Colonic mucosa (tissue), 4 donors: ENCODE measurements around the gene PLA2G2D. TPM values are rescaled to one million over a fixed set of nuclear protein-coding genes. Genes with fewer than 3 reads are reported as not detected.

Experiments used
- DNase-seq: peaks from one replicate; pipeline ENCODE4 v3.0.0-alpha.2; 2020
- H3K27ac ChIP-seq: fragments of 200-600 bp; one replicate; pipeline ENCODE4 v1.8.0; 2021
- H3K27me3 ChIP-seq: fragments of 200-600 bp; one replicate; pipeline ENCODE4 v1.8.0; 2021
- H3K36me3 ChIP-seq: fragments of 200-600 bp; one replicate; pipeline ENCODE4 v1.8.0; 2021
- H3K4me1 ChIP-seq: fragments of 200-600 bp; one replicate; pipeline ENCODE4 v1.8.0; 2021; ENCODE audit warnings: mild to moderate bottlenecking
- H3K4me3 ChIP-seq: fragments of 200-600 bp; one replicate; pipeline ENCODE4 v1.8.0; 2021
- H3K9ac ChIP-seq, 2 donors: one replicate each; pipeline ENCODE4 v1.7.0; 2013; ENCODE audit warnings: control low read depth in 2 of 2, low read depth in 2 of 2, low read length in 2 of 2
- H3K9me3 ChIP-seq: fragments of 200-600 bp; one replicate; pipeline ENCODE4 v1.8.0; 2021
- intact Hi-C: fragments of 100-400 bp; cut with DNase I; formaldehyde crosslinking; loops from one replicate; pipeline ENCODE4 v1.14.1; 2022
- total RNA-seq, 2 donors: library from RNA; stranded (reverse); fragmentation: NEBNext Ultra II Directional in 1 of 2; extraction: Animal tissue kit (Norgen Biotek cat#: 25700) in 1 of 2; gene quantifications; one replicate each; pipeline ENCODE4 v1.2.1, GENCODE V29; 2021
- TF ChIP-seq, protein P1 (sequence below): fragments of 200-600 bp; IDR thresholded peaks from one replicate; pipeline ENCODE4 v1.8.0; 2022; ENCODE audit warnings: antibody characterized with exemption, mild to moderate bottlenecking
- donor health status: healthy.
- donor health status: DM: no; HTN: no; CAD: no.
- donor health status: DM: no; HTN: no; CAD: no.

Gene PLA2G2D
- total RNA-seq, 2 donors from 2014 or later = 0.21 to 0.25 TPM

GRCh38 chr1:20096840-20097447 lies 22.4 kb downstream of the PLA2G2D start:
- H3K27me3 ChIP-seq = no peaks in the 10 kb centered on the region

GRCh38 chr1:20095564-20096434 lies 23.5 kb downstream of the PLA2G2D start:
- TF ChIP-seq, protein P1, sequence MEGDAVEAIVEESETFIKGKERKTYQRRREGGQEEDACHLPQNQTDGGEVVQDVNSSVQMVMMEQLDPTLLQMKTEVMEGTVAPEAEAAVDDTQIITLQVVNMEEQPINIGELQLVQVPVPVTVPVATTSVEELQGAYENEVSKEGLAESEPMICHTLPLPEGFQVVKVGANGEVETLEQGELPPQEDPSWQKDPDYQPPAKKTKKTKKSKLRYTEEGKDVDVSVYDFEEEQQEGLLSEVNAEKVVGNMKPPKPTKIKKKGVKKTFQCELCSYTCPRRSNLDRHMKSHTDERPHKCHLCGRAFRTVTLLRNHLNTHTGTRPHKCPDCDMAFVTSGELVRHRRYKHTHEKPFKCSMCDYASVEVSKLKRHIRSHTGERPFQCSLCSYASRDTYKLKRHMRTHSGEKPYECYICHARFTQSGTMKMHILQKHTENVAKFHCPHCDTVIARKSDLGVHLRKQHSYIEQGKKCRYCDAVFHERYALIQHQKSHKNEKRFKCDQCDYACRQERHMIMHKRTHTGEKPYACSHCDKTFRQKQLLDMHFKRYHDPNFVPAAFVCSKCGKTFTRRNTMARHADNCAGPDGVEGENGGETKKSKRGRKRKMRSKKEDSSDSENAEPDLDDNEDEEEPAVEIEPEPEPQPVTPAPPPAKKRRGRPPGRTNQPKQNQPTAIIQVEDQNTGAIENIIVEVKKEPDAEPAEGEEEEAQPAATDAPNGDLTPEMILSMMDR = no peak
- intact Hi-C loops = no loop called here
- Histone ChIP-seq H3K27ac (no peak overlapping the region), H3K9ac (no peak overlapping the region), H3K36me3 (no peaks in the 10 kb centered on the region), H3K4me3 (no peak overlapping the region), H3K27me3 (no peaks in the 10 kb centered on the region), H3K9me3 (no peaks in the 10 kb centered on the region), H3K4me1 (no peaks in the 10 kb centered on the region)
- DNase-seq = no peak

More at GRCh38 chr1:20096840-20097447, 22.4 kb downstream of the PLA2G2D start:
- Histone ChIP-seq H3K4me1 (no peaks in the 10 kb centered on the region), H3K36me3 (no peaks in the 10 kb centered on the region), H3K4me3 (no peak overlapping the region), H3K9ac (no peak overlapping the region), H3K9me3 (no peaks in the 10 kb centered on the region), H3K27ac (no peak overlapping the region)
- intact Hi-C loops = no loop called here
- TF ChIP-seq, protein P1 = no peak
- no peak for DNase-seq

GRCh38 chr1:20093940-20094391 lies 25.4 kb downstream of the PLA2G2D start:
- no peaks in the 10 kb centered on the region for H3K27me3 ChIP-seq
- TF ChIP-seq, protein P1 = no peak
- H3K27ac ChIP-seq = no peak overlapping the region
- H3K36me3 ChIP-seq = no peaks in the 10 kb centered on the region
- no peaks in the 10 kb centered on the region for H3K9me3 ChIP-seq
- no peak overlapping the region for H3K9ac ChIP-seq
- DNase-seq = no peak
- intact Hi-C loops = no loop called here
- no peak overlapping the region for H3K4me3 ChIP-seq
- no peaks in the 10 kb centered on the region for H3K4me1 ChIP-seq

- no peaks in the 10 kb centered on the region for H3K27me3 ChIP-seq
- TF ChIP-seq, protein P1 = no peak
- DNase-seq = no peak
- intact Hi-C loops = no loop called here
- H3K4me1 ChIP-seq = no peaks in the 10 kb centered on the region
- H3K9ac ChIP-seq = no peak overlapping the region
- H3K27ac ChIP-seq = no peak overlapping the region
- no peak overlapping the region for H3K4me3 ChIP-seq
- H3K9me3 ChIP-seq = no peaks in the 10 kb centered on the region
- H3K36me3 ChIP-seq = no peaks in the 10 kb centered on the region
Measured at GRCh38 chr1:20093303-20093702, 26.0 kb downstream of the PLA2G2D start.

DNA sequence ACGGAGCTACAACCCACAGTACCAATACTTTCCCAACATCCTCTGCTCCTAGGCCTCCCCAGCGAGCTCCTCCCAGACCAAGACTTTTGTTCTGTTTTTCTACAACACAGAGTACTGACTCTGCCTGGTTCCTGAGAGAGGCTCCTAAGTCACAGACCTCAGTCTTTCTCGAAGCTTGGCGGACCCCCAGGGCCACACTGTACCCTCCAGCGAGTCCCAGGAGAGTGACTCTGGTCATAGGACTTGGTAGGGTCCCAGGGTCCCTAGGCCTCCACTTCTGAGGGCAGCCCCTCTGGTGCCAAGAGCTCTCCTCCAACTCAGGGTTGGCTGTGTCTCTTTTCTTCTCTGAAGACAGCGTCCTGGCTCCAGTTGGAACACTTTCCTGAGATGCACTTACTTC lies 28.7 kb downstream of the PLA2G2D start:
- DNase-seq = no peak
- no peaks in the 10 kb centered on the region for H3K27me3 ChIP-seq
- TF ChIP-seq, protein P1 = no peak
- no peaks in the 10 kb centered on the region for H3K36me3 ChIP-seq
- H3K4me3 ChIP-seq = no peak overlapping the region
- H3K4me1 ChIP-seq = no peaks in the 10 kb centered on the region
- H3K9ac ChIP-seq = no peak overlapping the region
- H3K27ac ChIP-seq = no peak overlapping the region
- intact Hi-C loops = no loop called here
- H3K9me3 ChIP-seq = no peaks in the 10 kb centered on the region
